ENCODE data around the gene SIRT7. TPM values are rescaled to one million over a fixed set of nuclear protein-coding genes. Genes with fewer than 3 reads are reported as not detected.

The SIRT7 gene
- total RNA-seq, 4 donors from 2014 or later, result 0.77 to 87.1 (median 14.6) TPM

DNA sequence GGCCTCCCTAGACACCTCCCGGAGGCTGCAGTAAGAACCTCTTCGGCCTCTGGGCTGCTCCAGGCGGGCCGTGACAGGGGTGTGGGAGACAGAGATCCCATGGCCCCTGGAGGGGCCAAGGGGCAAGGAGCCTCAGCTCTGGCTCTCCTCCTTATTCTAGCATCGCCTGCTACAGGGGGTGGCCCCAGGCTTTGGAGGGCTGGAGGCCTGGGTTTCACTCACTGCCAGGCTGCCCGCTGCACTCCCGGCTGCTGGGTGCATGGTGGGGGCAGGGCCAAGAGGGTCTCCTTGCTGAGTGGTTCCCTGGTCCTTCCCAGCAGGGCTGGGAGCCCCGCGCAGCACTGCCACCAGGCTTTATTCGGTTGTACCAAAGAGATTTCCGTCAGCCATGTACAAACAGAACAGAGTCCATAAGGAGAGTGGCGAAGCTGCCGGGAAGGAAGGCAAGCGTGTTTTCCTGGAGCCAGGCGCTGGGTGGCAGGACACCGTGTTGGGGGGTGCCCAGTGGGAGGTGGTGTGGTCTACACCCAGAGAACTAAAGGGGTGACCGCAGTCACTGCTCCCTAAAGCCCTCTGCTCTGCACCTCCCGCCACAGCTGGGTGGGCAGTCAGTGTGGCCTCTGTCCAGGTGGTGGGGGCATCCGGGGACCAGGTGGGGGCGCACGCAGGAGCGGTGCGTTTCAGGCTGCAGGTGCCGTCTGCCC, 13.9 kb downstream of the SIRT7 start:
- Histone ChIP-seq H3K27ac (no peak overlapping the region), H3K27me3 (no peaks in the 10 kb centered on the region), H3K4me3 (no peak overlapping the region), H3K4me1 (peaks cover 0 to 16% of the 10 kb centered on the region in 2 donors), H3K9me3 (no peaks in the 10 kb centered on the region), H3K36me3 (no peaks in the 10 kb centered on the region)
- DNase-seq, result no peak
- TF ChIP-seq, protein P1, sequence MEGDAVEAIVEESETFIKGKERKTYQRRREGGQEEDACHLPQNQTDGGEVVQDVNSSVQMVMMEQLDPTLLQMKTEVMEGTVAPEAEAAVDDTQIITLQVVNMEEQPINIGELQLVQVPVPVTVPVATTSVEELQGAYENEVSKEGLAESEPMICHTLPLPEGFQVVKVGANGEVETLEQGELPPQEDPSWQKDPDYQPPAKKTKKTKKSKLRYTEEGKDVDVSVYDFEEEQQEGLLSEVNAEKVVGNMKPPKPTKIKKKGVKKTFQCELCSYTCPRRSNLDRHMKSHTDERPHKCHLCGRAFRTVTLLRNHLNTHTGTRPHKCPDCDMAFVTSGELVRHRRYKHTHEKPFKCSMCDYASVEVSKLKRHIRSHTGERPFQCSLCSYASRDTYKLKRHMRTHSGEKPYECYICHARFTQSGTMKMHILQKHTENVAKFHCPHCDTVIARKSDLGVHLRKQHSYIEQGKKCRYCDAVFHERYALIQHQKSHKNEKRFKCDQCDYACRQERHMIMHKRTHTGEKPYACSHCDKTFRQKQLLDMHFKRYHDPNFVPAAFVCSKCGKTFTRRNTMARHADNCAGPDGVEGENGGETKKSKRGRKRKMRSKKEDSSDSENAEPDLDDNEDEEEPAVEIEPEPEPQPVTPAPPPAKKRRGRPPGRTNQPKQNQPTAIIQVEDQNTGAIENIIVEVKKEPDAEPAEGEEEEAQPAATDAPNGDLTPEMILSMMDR (IDR thresholded peaks at IDR 0.05), result no peak
- no peak for TF ChIP-seq POLR2A (IDR thresholded peaks at IDR 0.05)
- intact Hi-C loops (cut with DNase I; ENCODE audit: low total_unique reads), result no loop called here

DNA sequence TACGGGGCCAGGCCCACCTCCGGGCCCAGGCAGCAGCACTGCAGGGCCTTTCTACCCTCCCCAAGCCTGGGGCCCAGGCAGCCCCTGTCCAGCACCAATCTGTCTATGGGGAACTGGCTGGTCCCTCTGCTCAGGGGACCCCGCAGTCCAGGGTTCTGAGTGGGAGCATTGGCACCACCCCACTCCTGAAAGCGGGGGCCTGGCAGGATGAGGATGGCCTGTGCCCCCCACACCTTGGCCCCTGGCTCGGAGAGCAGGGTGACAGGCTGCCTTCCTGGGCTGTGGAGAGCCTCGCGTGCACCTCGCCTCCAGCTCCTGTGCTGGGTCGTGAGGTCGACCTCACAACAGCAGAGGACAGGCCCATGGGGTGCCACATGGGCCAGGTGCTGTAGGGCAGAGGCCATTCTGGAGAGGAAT, 14.6 kb downstream of the SIRT7 start:
- H3K27ac ChIP-seq, result no peak overlapping the region
- intact Hi-C loops (cut with DNase I; ENCODE audit: low total_unique reads), result no loop called here
- no peaks in the 10 kb centered on the region for H3K9me3 ChIP-seq
- peaks cover 0 to 16% of the 10 kb centered on the region in 2 donors for H3K4me1 ChIP-seq
- no peak for TF ChIP-seq POLR2A (IDR thresholded peaks at IDR 0.05)
- TF ChIP-seq, protein P1 (IDR thresholded peaks at IDR 0.05), result no peak
- no peaks in the 10 kb centered on the region for H3K36me3 ChIP-seq
- no peaks in the 10 kb centered on the region for H3K27me3 ChIP-seq
- no peak for DNase-seq
- no peak overlapping the region for H3K4me3 ChIP-seq

DNA sequence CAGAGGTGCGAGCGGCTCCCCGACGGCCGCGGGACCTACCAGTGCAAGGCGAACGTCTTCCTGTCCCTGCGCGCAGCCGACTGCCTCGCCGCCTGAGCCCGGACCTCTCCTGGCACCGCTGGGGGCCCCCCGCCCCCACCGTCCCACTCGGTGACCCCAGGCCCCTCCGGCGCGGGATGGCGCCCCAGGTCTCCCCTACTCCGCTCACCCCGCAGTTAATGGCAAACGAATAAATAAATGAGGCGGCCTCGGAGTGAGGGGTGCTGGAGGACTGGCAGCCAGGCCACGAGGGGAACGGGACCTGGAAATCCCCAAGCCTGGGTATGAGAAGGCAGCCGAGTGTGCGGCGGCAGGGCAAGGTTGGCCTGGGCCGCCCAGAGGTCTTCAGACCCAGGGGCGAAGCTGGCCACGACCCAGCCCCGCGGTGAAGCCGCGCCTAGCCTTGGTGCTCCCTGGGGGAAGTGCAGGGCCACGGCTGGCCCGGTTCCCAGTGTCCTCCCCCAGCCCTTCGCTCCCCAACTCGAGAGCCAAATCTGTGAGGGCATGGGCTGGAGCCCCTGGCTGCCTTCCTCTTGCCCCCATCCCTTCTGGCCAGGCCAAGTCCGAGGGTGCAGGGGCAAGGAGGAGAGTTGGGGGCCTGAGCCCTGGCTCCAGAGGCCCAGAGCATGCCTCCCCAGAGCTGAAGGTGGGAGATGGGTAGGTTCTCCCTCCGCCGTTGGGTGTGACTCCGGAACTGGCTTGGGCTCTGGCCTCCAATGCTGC, 15.1 kb downstream of the SIRT7 start:
- TF ChIP-seq, protein P1 (IDR thresholded peaks at IDR 0.05), result no peak
- no peak for TF ChIP-seq POLR2A (IDR thresholded peaks at IDR 0.05)
- Histone ChIP-seq H3K9me3 (no peaks in the 10 kb centered on the region), H3K4me3 (no peak overlapping the region), H3K27me3 (no peaks in the 10 kb centered on the region), H3K36me3 (no peaks in the 10 kb centered on the region), H3K27ac (no peak overlapping the region), H3K4me1 (peaks cover 0 to 16% of the 10 kb centered on the region in 2 donors)
- no peak for DNase-seq
- intact Hi-C loops (cut with DNase I; ENCODE audit: low total_unique reads), result no loop called here

DNA sequence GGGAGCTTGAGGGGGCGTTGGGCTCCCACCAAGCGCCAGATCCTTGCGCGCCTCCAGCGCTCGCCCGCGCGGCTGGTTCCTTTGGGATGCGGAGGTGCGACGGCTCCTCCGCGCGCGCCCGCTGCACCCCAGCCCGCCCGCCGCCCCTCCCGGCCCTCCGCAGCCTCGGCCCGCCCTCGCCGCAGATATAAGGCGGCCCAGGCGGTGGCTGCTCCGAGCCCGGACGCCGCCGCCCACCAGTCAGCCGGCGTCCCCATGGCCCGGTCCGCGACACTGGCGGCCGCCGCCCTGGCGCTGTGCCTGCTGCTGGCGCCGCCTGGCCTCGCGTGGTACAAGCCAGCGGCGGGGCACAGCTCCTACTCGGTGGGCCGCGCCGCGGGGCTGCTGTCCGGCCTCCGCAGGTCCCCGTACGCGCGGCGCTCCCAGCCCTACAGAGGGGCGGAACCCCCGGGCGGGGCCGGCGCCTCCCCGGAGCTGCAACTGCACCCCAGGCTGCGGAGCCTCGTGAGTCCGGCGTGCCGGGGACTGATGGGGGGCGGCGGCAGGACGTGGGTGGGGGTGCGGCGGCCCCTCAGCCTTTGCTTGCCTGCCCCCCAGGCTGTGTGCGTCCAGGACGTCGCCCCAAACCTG, 15.8 kb downstream of the SIRT7 start, which contains the start of gene NPB:
TSS of gene NPB (plus strand) at position 216 of the 630 bp plus-strand sequence. CDS start at position 256, 40 bp downstream.
- DNase-seq, result no peak
- intact Hi-C loops (cut with DNase I; ENCODE audit: low total_unique reads), result no loop called here
- Histone ChIP-seq H3K4me1 (peaks cover 0 to 16% of the 10 kb centered on the region in 2 donors), H3K27ac (no peak within 1 kb of the TSS), H3K4me3 (peak within 1 kb of the TSS in 1 of 2 donors; percentile 15), H3K9me3 (no peaks in the 10 kb centered on the region), H3K36me3 (no peaks in the 10 kb centered on the region), H3K27me3 (no peaks in the 10 kb centered on the region)
- no peak for TF ChIP-seq POLR2A (IDR thresholded peaks at IDR 0.05)
- TF ChIP-seq, protein P1 (IDR thresholded peaks at IDR 0.05), result no peak
